Measurements from ENCODE around the gene MINDY4. TPM values are rescaled to one million over a fixed set of nuclear protein-coding genes. Genes with fewer than 3 reads are reported as not detected.

Gene MINDY4
- total and polyA plus RNA-seq, 2 of the 4 experiments (the other 2 are of a cell fraction): 1.8 to 3.6 TPM

- CTCF ChIA-PET: interaction anchor here (0.7 to 1.2 kb wide), 2 partner anchors 9 to 49 kb away, joined by 3 read pairs; no protein-coding TSS in a partner anchor
- ATAC-seq (ENCODE audit: low read depth): no peak
These were observed 163.0 kb downstream of the MINDY4 start for GRCh38 chr7:30934225-30934624.

More at GRCh38 chr7:30934225-30934624, 163.0 kb downstream of the MINDY4 start:
- intact Hi-C loops (cut with micrococcal nuclease): no loop called here
- H3K27me3 ChIP-seq (ENCODE audit: control insufficient read depth, insufficient read depth, low read length): peaks cover 26% of the 10 kb centered on the region
- TF ChIP-seq MAFK (IDR thresholded peaks at IDR 0.05; ENCODE audit: low read depth, low read length) (no peak), NFE2L2 (IDR thresholded peaks at IDR 0.05; ENCODE audit: low read depth, low read length) (no peak), USF2 (IDR thresholded peaks at IDR 0.05; ENCODE audit: low read depth, low read length) (no peak), RFX5 (IDR thresholded peaks at IDR 0.05; ENCODE audit: low read depth, low read length) (no peak)
- H3K9me1 ChIP-seq (ENCODE audit: insufficient read depth, low read length): no peaks in the 10 kb centered on the region
- no peak overlapping the region for H2BK15ac ChIP-seq (ENCODE audit: low read depth, low read length)
- H4K5ac ChIP-seq (ENCODE audit: low read depth, low read length): no peak overlapping the region
- H4K91ac ChIP-seq (ENCODE audit: insufficient read depth, low read depth, low read length): no peak overlapping the region
- H4K20me1 ChIP-seq (ENCODE audit: insufficient read depth, low read length): no peaks in the 10 kb centered on the region
- no peak overlapping the region for H3K4ac ChIP-seq (ENCODE audit: low read depth, low read length)
- H3K27ac ChIP-seq (ENCODE audit: insufficient read depth, low read length): no peak overlapping the region
- no peak overlapping the region for H3K4me2 ChIP-seq (ENCODE audit: low read depth, low read length)
- H3K18ac ChIP-seq (ENCODE audit: low read depth, low read length): no peak overlapping the region
- no peaks in the 10 kb centered on the region for H3K79me1 ChIP-seq (ENCODE audit: low read depth in 1 of 2, low read length in 2 of 2)
- no peak overlapping the region for H2BK20ac ChIP-seq (ENCODE audit: low read depth, low read length)
- no peak overlapping the region for H2AK5ac ChIP-seq (ENCODE audit: low read depth, low read length)
- H3K56ac ChIP-seq (ENCODE audit: extremely low read depth, insufficient read depth, low read length): no peak overlapping the region
- no peaks in the 10 kb centered on the region for H3K36me3 ChIP-seq (ENCODE audit: control insufficient read depth, insufficient read depth, low read length)
- no peak overlapping the region for H3K23ac ChIP-seq (ENCODE audit: low read depth, low read length)
- POLR2A ChIA-PET (ENCODE audit: unreplicated experiment): no interaction called here
- H4K8ac ChIP-seq (ENCODE audit: low read depth in 2 of 2, low read length in 2 of 2): no peak overlapping the region
- BruUV-seq (replicated peaks): no TSS peak
- no peak for DNase-seq
- no peak overlapping the region for H2BK120ac ChIP-seq (ENCODE audit: low read depth, low read length)
- no peak overlapping the region for H3K4me3 ChIP-seq (ENCODE audit: insufficient read depth, low read depth, low read length)
- H2BK5ac ChIP-seq (ENCODE audit: low read depth, low read length, poor library complexity, severe bottlenecking): no peak overlapping the region
- dilution Hi-C loops (cut with HindIII; ENCODE audit: low sequenced_read_pairs, unreplicated experiment): no loop called here
- no peak overlapping the region for H3K14ac ChIP-seq (replicated peaks; ENCODE audit: low read depth, low read length)
- H2AFZ ChIP-seq (replicated peaks; ENCODE audit: low read length, poor library complexity): no peak overlapping the region
- no peak overlapping the region for H2AK9ac ChIP-seq (replicated peaks; ENCODE audit: low read depth, low read length, poor library complexity)
- no peaks in the 10 kb centered on the region for H3K9me3 ChIP-seq (ENCODE audit: control insufficient read depth, insufficient read depth, low read length)
- no CpG with 5 or more reads among the region's 5 CpGs for WGBS, 2 experiments (ENCODE audit: extremely low coverage in 2 of 2, insufficient read length in 1 of 2)
- H3K9ac ChIP-seq (ENCODE audit: low read depth, low read length): no peak overlapping the region
- no peaks in the 10 kb centered on the region for H3K4me1 ChIP-seq (ENCODE audit: control insufficient read depth, insufficient read depth, low read length)
- in situ Hi-C loops (cut with MboI; ENCODE audit: low sequenced_read_pairs): no loop called here

Data from IMR-90 (cell line).